ENCODE data around the gene PLA2G1B.
A peak's percentile ranks its signal among the peaks of the same experiment; 100 is the strongest.

DNA sequence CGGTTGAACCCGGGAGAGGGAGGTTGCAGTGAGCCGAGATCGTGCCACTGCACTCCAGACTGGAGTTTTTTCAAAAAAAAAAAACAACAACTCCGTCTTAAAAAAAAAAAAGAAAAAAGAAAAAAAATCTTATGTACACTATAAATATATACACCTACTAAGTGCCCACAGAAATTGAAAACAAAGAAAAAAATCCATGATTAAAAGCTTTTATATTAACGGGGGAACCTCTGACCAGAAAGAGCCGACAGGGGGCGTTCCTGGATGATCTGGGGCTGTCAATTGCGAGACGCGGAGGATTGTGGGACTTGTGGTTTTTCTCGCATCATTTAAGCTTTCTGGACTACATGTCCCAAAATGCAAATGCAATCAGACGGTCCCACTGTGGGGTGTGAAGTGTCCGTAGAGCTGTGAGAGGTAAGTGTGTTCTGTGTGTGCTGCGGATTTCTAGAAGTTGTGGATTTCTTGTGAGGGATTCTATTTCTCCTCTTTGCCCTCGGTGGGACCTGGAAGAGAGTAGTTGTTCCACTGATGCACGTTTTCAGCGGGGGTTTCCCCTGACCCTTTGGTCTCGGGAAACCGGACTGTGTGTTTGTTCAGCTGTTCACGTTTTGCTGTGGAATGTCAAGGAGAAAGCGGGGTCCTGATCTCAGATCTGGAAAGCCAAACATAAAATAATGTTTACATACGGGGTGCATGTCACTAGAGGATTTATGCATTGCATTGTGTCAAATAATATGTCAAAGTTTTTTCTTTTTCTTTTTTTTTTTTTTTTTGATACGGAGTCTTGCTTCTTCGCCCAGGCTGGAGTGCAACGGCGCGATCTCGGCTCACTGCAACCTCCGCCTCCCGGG is 25.4 kb downstream of the PLA2G1B start, which contains the start of gene SIRT4:
- TF ChIP-seq, protein P1, sequence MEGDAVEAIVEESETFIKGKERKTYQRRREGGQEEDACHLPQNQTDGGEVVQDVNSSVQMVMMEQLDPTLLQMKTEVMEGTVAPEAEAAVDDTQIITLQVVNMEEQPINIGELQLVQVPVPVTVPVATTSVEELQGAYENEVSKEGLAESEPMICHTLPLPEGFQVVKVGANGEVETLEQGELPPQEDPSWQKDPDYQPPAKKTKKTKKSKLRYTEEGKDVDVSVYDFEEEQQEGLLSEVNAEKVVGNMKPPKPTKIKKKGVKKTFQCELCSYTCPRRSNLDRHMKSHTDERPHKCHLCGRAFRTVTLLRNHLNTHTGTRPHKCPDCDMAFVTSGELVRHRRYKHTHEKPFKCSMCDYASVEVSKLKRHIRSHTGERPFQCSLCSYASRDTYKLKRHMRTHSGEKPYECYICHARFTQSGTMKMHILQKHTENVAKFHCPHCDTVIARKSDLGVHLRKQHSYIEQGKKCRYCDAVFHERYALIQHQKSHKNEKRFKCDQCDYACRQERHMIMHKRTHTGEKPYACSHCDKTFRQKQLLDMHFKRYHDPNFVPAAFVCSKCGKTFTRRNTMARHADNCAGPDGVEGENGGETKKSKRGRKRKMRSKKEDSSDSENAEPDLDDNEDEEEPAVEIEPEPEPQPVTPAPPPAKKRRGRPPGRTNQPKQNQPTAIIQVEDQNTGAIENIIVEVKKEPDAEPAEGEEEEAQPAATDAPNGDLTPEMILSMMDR (IDR thresholded peaks at IDR 0.05; ENCODE audit: insufficient read depth, low read length): peak; percentile 60
- TF ChIP-seq POLR2AphosphoS5 (IDR thresholded peaks at IDR 0.05; ENCODE audit: low read depth): no peak
- TF ChIP-seq, protein P2, sequence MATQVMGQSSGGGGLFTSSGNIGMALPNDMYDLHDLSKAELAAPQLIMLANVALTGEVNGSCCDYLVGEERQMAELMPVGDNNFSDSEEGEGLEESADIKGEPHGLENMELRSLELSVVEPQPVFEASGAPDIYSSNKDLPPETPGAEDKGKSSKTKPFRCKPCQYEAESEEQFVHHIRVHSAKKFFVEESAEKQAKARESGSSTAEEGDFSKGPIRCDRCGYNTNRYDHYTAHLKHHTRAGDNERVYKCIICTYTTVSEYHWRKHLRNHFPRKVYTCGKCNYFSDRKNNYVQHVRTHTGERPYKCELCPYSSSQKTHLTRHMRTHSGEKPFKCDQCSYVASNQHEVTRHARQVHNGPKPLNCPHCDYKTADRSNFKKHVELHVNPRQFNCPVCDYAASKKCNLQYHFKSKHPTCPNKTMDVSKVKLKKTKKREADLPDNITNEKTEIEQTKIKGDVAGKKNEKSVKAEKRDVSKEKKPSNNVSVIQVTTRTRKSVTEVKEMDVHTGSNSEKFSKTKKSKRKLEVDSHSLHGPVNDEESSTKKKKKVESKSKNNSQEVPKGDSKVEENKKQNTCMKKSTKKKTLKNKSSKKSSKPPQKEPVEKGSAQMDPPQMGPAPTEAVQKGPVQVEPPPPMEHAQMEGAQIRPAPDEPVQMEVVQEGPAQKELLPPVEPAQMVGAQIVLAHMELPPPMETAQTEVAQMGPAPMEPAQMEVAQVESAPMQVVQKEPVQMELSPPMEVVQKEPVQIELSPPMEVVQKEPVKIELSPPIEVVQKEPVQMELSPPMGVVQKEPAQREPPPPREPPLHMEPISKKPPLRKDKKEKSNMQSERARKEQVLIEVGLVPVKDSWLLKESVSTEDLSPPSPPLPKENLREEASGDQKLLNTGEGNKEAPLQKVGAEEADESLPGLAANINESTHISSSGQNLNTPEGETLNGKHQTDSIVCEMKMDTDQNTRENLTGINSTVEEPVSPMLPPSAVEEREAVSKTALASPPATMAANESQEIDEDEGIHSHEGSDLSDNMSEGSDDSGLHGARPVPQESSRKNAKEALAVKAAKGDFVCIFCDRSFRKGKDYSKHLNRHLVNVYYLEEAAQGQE (IDR thresholded peaks at IDR 0.05; ENCODE audit: insufficient replicate concordance, low read depth): no peak
- TF ChIP-seq SPI1 (IDR thresholded peaks at IDR 0.05; ENCODE audit: borderline replicate concordance, low read depth): no peak
- no peak; the same call in 1 of the 2 replicates for TF ChIP-seq GABPA (IDR thresholded peaks at IDR 0.05; ENCODE audit: low read depth)
